GM18519 (cell line): ENCODE measurements around the gene EIF3A.
"Not testable (repeated sequence)": the region's sequence is repeated elsewhere in the genome, so short reads cannot be mapped to it uniquely, and the experiment has no call there.

ENCODE experiments used
- ATAC-seq: cut with Tn5 transposase; IDR thresholded peaks from one replicate; pipeline ENCODE4 v1.9.1; 2021; ENCODE audit warnings: mild to moderate bottlenecking, moderate library complexity; ENCODE audit not compliant: unreplicated experiment, low FRiP score

EIF3A gene, protein sequence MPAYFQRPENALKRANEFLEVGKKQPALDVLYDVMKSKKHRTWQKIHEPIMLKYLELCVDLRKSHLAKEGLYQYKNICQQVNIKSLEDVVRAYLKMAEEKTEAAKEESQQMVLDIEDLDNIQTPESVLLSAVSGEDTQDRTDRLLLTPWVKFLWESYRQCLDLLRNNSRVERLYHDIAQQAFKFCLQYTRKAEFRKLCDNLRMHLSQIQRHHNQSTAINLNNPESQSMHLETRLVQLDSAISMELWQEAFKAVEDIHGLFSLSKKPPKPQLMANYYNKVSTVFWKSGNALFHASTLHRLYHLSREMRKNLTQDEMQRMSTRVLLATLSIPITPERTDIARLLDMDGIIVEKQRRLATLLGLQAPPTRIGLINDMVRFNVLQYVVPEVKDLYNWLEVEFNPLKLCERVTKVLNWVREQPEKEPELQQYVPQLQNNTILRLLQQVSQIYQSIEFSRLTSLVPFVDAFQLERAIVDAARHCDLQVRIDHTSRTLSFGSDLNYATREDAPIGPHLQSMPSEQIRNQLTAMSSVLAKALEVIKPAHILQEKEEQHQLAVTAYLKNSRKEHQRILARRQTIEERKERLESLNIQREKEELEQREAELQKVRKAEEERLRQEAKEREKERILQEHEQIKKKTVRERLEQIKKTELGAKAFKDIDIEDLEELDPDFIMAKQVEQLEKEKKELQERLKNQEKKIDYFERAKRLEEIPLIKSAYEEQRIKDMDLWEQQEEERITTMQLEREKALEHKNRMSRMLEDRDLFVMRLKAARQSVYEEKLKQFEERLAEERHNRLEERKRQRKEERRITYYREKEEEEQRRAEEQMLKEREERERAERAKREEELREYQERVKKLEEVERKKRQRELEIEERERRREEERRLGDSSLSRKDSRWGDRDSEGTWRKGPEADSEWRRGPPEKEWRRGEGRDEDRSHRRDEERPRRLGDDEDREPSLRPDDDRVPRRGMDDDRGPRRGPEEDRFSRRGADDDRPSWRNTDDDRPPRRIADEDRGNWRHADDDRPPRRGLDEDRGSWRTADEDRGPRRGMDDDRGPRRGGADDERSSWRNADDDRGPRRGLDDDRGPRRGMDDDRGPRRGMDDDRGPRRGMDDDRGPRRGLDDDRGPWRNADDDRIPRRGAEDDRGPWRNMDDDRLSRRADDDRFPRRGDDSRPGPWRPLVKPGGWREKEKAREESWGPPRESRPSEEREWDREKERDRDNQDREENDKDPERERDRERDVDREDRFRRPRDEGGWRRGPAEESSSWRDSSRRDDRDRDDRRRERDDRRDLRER (N-terminal part only)

DNA sequence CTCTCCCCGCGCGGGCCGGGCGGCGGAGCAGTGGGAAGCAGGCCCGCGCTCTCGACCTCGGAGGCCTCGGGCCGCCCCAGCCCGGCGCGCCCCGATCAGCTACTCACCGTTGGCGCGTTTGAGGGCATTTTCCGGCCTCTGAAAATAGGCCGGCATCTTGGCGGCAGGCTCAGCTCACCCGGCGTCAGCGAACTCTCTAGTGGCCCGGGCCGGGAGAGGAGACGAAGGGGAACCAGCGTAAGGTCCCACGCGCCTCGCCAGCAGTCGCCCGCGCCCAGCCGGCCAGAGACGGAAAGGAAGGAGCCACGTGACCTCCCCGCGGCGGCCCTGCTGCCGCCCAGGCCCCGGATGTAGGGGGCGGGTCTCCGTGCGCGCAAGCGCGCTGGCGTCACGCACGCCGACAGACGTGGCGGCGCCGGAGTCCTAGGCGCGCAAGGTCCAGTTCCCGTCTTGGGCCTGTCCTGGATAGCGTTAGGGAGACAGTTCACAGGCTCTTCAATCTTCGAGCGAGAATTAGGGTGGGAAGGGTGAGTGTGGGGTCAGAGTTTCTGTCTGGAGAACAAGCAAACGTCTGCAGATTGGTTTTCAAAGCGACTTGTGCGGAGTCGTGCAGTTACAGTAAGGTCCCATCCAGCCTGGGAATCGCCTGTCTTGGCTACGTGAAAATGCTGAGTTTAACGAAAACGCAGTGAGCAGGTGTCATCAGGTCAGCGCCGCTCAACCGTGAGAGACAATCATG is at the start of gene EIF3A:
Gene EIF3A, minus strand, starts transcription at position 297 of the 739 bp plus-strand sequence. Its CDS starts 141 bp downstream, at position 156.
- peak; percentile 62 for ATAC-seq

DNA sequence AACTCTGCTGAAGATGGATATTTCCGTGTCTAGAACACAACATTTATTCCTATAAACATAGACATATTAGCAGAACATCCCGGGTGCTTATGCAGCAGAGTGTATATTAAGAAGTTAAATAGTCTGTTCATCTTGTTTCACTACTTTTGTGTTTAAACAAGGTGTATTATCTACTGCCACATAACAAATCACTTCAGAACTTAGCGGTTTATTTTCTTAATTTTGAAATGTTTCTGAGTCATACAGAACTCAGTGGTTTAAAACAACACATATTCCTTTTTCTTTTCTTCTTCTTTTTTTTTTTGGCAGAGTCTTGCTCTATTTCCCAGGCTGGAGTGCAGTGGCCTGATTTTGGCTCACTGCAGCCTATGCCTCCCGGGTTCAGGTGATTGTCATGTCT is 49.1 kb upstream of the EIF3A start:
- no peak for ATAC-seq

GRCh38 chr10:119125942-119126341 is 45.3 kb upstream of the EIF3A start:
- ATAC-seq: no peak

GRCh38 chr10:119120875-119121274 is 40.3 kb upstream of the EIF3A start:
- no peak for ATAC-seq

GRCh38 chr10:119120413-119120867 is 39.8 kb upstream of the EIF3A start:
- ATAC-seq: peak; percentile 93

DNA sequence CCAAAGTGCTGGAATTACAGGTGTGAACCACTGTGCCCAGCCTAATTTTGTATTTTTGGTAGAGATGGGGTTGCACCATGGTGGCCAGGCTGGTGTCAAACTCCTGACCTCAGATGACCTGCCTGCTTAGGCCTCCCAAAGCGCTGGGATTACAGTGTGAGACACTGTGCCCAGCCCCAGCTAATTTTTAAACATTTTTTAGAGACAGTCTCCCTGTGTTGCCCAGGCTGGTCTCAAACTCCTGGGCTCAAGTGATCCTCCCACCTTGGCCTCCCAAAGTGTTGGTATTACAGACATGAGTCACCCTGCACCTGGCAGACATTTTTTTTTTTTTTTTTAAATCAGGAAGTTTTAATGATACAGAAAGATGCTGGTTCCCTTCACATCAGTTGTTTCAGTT is 38.8 kb upstream of the EIF3A start:
- no peak for ATAC-seq

- ATAC-seq: no peak
These were observed 37.6 kb upstream of the EIF3A start for GRCh38 chr10:119118231-119118630.

DNA sequence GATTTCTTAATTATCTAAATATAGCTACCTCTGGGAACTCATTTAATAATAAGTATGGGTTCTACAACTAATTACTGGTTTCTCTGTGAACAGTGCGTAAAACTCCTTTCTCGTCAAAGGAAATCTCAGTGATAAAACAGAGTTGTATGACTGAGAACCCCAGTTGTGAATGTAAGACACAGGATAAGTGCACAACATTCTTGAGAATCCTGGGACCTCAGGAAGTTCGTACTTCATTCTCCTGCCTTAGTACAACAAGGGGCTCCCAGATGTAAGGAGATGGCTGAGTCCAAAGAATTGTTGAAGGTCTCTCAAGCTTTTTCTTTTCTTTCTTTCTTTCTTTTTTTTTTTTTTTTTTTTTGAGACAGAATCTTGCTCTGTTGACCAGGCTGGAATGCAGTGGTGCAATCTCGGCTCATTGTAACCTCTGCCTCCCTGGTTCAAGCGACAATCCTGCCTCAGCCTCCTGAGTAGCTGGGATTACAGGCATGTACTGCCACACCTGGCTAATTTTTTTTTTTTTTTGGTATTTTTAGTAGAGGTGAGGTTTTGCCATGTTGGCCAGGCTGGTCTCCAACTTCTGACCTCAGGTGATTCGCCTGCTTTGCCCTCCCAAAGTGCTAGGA is 35.8 kb upstream of the EIF3A start:
- no peak for ATAC-seq

DNA sequence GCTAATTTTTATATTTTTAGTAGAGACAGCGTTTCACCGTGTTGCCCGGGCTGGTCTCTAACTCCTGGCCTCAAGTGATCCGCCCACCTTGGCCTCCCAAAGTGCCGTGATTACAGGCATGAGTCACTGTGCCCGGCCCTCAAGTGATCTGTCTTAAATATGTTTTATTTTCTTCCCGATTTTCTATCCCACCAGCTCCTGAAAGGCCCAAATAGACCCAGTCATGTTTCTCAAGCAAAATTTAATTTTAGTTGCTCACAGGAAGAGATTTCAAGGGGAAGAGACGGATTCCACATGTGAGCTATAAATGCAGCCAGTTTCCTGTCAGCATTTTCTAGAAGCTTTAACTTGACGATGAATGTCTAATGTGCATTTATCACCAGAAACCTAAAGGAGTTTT is 35.3 kb upstream of the EIF3A start:
- no peak for ATAC-seq

DNA sequence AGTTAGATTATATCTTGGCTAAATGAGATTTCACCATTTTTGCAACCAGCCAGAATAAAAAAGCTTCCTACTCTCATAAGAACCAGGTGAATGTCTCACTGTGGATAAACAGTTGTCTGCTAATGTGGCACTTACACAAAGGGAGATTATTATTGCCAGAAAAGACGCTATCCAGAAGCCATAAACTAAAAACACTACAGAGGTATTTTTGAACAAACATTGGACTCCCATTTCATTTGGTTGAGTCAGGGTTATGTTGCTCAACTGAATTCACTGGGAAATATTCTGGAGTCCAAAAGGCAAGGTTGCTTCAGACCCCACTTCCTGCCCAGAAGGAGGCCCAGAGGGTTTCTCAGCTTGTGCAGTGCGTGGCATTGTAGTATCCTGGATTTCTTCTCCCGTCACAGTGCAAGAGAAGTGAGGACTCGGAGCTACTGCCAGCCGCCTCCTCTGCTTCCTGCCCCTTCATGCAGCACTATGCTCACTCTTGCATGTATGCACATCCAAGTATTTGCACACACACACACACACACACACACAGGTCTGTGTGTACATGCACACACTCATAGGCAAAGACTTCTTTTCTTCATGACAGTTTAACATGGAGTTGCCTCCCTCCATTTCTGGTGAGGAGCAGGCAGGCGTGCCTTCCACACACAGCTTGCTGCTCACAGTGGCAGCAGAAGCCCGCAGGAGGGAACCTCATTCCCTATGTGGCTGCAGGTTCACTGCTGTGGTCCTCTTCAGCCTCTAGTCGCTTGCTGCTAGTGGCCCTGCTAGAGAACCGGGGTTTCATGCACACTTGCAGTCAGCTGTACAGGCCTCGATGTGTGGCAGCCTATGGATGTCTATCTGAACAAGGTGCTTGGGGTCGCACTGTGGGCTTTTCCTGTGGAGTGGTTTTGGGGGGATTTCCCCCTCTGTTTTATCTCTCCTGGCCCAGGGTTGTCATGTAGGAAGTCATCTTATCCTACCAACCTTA is 33.4 kb upstream of the EIF3A start:
- no peak for ATAC-seq

DNA sequence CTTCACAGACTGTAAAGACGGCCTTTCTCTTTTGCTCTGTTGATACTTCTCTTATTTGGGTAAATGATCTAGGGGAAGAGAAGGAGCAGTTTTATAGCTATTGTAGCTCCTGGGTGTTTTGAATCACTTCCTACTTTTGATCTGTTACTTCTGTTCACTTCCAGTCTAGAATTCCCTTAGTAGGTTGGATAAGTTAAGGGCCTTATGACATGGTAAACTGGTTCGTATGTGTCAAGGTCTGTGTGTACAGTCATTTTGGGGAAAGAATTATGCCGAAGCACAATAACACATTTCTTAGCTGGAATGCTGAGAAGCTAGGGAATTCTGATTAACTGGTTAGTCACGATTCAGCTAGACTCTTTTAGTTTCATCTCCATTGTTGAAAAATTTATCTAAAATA is 31.4 kb upstream of the EIF3A start:
- no peak for ATAC-seq

GRCh38 chr10:119107771-119108170 is 27.2 kb upstream of the EIF3A start:
- not testable (repeated sequence) for ATAC-seq

- not testable (repeated sequence) for ATAC-seq
These were observed 26.5 kb upstream of the EIF3A start for GRCh38 chr10:119107106-119107505.

GRCh38 chr10:119105899-119106298 is 25.3 kb upstream of the EIF3A start:
- ATAC-seq: not testable (repeated sequence)

DNA sequence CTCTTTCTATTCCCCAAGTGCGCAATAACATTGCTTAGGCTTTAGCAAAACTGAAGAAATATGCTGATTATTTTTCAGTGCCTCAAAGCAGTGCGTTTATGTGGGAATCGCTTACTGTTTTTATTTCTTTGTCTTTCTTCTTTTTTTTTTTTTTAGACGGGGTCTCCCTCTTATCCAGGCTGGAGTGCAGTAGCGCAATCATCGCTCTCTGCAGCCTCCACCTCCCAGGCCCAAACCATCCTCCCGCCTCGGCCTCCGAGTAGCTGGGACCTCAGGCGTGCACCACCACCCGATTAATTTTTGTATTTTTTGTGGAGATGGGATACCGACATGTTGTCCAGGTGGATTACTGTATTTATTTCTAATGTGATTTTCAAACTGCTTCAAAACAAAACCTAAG is 24.5 kb upstream of the EIF3A start:
- no peak for ATAC-seq

GRCh38 chr10:119104654-119105015 is 24.0 kb upstream of the EIF3A start:
- peak; percentile 6 for ATAC-seq

DNA sequence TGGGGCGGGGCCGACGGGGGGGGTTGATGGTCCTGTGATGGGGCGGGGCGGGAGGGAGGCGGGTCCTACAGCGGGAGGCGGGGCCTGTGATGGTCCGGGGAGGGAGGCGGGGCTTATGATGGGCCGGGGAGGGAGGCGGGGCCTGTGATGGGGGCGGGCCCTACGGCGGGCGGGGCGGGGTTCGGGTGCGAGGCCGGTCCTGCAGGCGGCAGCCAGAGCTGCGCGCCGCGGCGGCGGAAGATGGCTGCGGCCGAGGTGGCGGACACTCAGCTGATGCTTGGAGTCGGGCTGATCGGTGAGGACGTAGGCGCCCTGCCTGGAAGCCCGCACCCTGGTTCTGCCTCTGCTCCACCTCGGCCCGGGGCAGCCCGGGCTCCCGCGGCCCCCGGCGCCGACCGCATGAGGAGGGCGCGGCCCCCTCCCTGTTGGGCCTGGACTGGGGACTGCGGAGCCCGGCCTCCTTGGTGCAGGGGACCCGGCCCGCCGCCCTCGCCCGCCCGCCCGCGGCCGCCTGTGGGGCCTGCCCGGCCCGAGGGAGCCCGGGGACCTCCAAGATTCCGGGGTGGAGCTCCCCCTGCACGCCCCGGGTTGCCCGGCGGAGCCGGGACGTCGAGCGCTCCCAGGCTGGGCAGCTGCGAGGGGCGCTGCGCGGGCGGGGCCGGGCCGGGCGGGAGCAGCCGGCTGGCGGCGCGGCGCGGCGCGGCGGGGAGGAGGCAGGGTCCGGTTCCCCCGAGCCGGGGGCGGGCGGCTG is 23.5 kb upstream of the EIF3A start, which contains the start of gene DENND10:
Gene DENND10, plus strand, starts transcription at position 211 of the 751 bp plus-strand sequence. Its CDS starts 30 bp downstream, at position 241.
- ATAC-seq: peak; percentile 63
